HEK293 (cell line): ENCODE data around the gene HNRNPA0.

Experiments
- CTCF ChIP-seq: fragments of 450-650 bp; formaldehyde crosslinking; IDR thresholded peaks from 2 replicates; pipeline ENCODE4 v1.5.1; 2016; ENCODE audit warnings: missing biosample characterization, missing genetic modification characterization
- KLF16 ChIP-seq: fragments of 450-650 bp; formaldehyde crosslinking; IDR thresholded peaks from 2 replicates; pipeline ENCODE4 v1.5.1; 2017; ENCODE audit warnings: missing biosample characterization, missing genetic modification characterization
- ZFP3 ChIP-seq: fragments of 450-650 bp; formaldehyde crosslinking; IDR thresholded peaks from 2 replicates; pipeline ENCODE4 v1.5.1; 2016; ENCODE audit warnings: low read depth, missing biosample characterization, missing genetic modification characterization
- ZNF302 ChIP-seq: fragments of 450-650 bp; formaldehyde crosslinking; IDR thresholded peaks from 2 replicates; pipeline ENCODE4 v1.5.1; 2016; ENCODE audit warnings: missing biosample characterization, missing genetic modification characterization, low read depth
- ZNF549 ChIP-seq: fragments of 450-650 bp; IDR thresholded peaks from 2 replicates; pipeline ENCODE4 v1.5.1; 2018; ENCODE audit warnings: missing biosample characterization, missing genetic modification characterization, mild to moderate bottlenecking, inconsistent platforms, moderate library complexity
- TF ChIP-seq, protein P1 (sequence below): fragments of 450-650 bp; formaldehyde crosslinking; IDR thresholded peaks from 2 replicates; pipeline ENCODE4 v1.5.1; 2016; ENCODE audit warnings: missing biosample characterization, missing genetic modification characterization

GRCh38 chr5:137743031-137743640 lies 11.0 kb downstream of the HNRNPA0 start:
- TF ChIP-seq ZNF549 (tag by site-specific recombination) (no peak), KLF16 (tag by site-specific recombination) (no peak), ZFP3 (no peak), CTCF (tag by site-specific recombination) (peak; percentile 45; the same call in 1 of the 2 replicates), ZNF302 (no peak)
- TF ChIP-seq, protein P1, sequence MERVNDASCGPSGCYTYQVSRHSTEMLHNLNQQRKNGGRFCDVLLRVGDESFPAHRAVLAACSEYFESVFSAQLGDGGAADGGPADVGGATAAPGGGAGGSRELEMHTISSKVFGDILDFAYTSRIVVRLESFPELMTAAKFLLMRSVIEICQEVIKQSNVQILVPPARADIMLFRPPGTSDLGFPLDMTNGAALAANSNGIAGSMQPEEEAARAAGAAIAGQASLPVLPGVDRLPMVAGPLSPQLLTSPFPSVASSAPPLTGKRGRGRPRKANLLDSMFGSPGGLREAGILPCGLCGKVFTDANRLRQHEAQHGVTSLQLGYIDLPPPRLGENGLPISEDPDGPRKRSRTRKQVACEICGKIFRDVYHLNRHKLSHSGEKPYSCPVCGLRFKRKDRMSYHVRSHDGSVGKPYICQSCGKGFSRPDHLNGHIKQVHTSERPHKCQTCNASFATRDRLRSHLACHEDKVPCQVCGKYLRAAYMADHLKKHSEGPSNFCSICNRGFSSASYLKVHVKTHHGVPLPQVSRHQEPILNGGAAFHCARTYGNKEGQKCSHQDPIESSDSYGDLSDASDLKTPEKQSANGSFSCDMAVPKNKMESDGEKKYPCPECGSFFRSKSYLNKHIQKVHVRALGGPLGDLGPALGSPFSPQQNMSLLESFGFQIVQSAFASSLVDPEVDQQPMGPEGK, result no peak
